ENCODE measurements around the gene C16orf86.

C16orf86 gene

DNA sequence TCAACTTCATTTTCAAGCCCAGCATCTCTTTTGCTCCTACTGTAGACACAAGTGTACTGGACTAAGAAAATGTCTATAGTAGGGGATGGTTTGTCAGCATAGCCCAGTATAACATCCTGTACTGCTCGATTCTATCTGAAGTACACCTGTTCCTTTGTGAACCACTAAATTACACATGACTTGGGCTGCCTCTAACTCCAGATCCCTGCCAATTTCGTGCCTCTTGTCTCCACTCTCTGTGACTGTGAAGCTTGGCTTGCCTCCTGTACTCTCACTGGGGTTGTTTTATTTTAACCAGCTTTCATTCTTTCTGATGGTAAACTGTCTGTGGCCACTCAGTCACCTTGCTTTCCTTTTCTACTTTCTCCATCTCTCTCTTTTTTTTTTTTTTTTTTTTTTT, 28.0 kb downstream of the C16orf86 start:
- DNase-seq (ENCODE audit: low read depth): no peak

DNA sequence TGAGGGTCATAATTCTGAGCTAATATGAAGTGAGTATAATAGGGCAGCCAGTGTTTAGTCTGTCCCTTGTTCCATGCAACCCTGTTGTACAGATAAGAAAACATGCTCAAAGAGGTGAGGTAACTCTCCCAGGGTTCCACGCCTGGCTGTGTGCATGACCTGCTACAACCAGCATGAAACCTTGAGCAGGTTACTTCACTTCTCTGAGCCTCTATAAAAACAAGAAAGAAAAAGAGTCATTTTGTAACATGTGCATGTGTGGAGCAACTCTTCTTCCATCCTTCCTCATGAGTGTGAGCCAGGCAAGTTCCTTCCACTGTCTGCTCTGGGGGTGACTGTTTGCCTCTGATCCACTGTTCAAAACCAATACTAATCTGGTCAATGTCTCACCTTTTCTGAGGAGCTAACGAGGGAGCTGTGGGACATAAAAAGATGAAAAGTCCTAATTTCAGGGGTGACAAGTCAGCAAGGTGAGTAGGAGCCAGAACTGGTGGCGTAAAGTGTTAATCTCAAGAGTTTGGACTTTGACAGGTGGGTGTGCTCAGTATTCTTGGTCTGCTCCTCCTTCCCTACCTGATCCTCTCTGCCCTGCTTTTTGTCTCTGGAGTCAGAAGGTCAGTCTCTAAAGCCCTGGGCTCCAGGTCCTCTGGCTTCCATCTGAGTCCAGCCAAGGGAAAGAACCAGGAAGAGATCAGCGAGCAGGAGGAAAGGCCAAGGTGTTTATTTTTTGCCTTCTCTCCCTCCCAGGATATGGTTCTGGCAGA, 31.0 kb downstream of the C16orf86 start:
- DNase-seq (ENCODE audit: low read depth): no peak

GRCh38 chr16:67699265-67699664, 32.7 kb downstream of the C16orf86 start:
- DNase-seq (ENCODE audit: low read depth): no peak

DNA sequence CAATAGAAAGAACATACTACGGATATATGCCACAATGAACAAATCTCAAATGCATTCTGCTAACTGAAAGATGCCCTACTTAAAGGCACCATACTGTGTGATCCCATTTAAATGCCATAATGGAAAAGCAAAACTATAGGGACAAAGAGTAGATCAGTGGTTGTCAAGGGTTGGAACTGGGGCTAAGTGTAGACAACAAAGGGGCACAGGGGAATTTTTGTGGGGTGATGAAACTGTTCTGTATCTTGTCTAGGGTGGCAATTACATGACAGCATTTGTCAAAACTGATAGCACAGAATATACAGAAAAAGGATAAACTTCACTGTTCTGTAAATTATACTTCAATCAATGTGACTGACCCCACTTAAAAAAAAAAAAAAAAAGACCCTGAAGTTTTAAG, 34.8 kb downstream of the C16orf86 start:
- no peak for DNase-seq (ENCODE audit: low read depth)

DNA sequence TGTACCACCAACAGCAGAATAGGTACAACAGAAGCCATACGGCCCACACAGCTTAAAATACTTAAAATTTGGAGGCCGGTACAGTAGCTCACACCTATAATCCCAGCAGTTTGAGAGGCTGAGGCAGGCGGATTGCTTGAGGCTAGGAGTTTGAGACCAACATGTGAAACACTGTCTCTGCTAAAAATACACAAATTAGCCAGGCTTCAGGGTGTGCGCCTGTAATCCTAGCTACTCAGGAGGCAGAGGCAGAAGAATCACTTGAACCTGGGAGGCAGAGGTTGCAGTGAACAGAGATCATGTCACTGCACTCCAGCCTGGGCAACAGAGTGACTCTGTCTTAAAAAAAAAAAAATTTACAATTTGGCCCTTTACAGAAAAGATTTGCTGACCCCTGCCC, 35.5 kb downstream of the C16orf86 start:
- no peak for DNase-seq (ENCODE audit: low read depth)

DNA sequence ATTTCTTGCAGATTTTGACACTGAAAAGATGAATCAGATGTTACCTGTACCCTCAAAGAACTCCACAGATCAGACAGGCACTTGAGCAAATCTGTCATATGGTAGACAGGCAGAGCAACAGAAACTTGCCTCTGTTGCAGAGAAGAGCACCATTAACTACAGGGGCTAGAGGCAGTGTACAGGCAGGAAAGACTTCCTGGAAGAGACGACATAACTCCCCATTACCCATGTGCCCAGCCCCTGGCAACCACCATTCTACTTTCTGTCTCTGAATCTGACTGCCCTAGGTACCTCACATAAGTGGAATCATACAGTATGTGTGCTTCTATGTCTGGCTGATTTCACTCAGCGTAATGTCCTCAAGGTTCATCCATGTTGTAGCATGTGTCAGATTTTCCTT, 37.0 kb downstream of the C16orf86 start:
- DNase-seq (ENCODE audit: low read depth): no peak

GRCh38 chr16:67704110-67704509, 37.5 kb downstream of the C16orf86 start:
- DNase-seq (ENCODE audit: low read depth): no peak

GRCh38 chr16:67707210-67707609, 40.6 kb downstream of the C16orf86 start:
- DNase-seq (ENCODE audit: low read depth): no peak

- no peak for DNase-seq (ENCODE audit: low read depth)
Measured at GRCh38 chr16:67707790-67708189, 41.2 kb downstream of the C16orf86 start.

GRCh38 chr16:67708368-67708771, 41.8 kb downstream of the C16orf86 start:
- DNase-seq (ENCODE audit: low read depth): no peak

DNA sequence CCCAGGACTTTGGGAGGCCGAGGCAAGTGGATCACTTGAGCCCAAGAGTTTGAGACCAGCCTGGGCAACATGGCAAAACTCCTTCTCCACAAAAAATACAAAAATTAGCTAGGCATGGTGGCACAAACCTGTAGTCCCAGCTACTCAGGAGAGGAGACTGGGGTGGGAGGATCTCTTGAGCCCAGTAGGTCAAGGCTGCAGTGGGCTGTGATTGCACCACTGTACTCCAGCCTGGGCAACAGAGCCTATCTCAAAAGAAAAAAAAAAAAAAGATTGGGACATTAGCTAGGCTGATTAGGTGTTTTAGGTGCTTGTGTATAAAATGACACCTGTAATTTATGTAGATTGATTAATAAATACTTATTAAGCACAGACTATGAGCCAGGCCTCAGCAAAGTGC, 42.4 kb downstream of the C16orf86 start:
- no peak for DNase-seq (ENCODE audit: low read depth)

- no peak for DNase-seq (ENCODE audit: low read depth)
Measured at GRCh38 chr16:67710607-67711006, 44.0 kb downstream of the C16orf86 start.

- DNase-seq (ENCODE audit: low read depth): no peak
Measured at GRCh38 chr16:67713647-67714273, 47.1 kb downstream of the C16orf86 start.

GRCh38 chr16:67714522-67714921, 47.9 kb downstream of the C16orf86 start:
- no peak for DNase-seq (ENCODE audit: low read depth)

DNA sequence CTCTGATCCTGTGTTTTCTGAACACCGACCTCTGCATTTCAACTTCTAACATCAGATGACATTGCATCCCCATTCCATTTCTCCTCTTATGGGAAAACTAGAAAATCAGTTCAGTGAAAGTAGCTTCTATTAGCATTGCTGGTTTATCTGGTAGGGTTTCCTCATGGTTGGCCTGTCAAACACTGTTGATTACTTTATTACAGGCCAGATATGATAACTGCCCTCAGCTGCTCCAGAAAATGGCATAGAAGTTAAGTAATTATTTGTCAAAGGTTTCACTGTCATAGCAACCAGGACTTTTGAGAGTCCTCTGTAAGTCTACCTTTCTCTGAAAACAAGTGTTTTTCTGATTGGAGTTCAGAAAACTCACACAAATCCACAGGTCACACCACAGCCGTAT, 49.5 kb downstream of the C16orf86 start:
- no peak for DNase-seq (ENCODE audit: low read depth)

All from stimulated activated CD8-positive, alpha-beta memory T cell treated with anti-CD3 and anti-CD28 coated beads, Interleukin-12 subunit alpha, Interleukin-12 subunit beta, amount 100 ng/mL, for 4 hours (primary cell).